Activated T-cell treated with anti-CD3 and anti-CD28 coated beads, Interleukin-2, amount 50 U/mL, for 24 hours (primary cell): Measurements from ENCODE around the gene RABIF.

ENCODE experiments used
- DNase-seq: peaks from one replicate; pipeline ENCODE4 v3.0.0-alpha.2; 2020
- H3K27ac Mint-ChIP-seq: 2 replicates; pipeline ENCODE4 v1.8.0; 2020; ENCODE audit warnings: mild to moderate bottlenecking, mixed read lengths
- H3K27me3 Mint-ChIP-seq: 2 replicates; pipeline ENCODE4 v1.8.0; 2020; ENCODE audit warnings: mixed read lengths
- H3K36me3 Mint-ChIP-seq: 2 replicates; pipeline ENCODE4 v1.8.0; 2020; ENCODE audit warnings: low read depth, mixed read lengths
- H3K4me1 Mint-ChIP-seq: 2 replicates; pipeline ENCODE4 v1.8.0; 2020; ENCODE audit warnings: low read depth, mixed read lengths
- H3K4me3 Mint-ChIP-seq: 2 replicates; pipeline ENCODE4 v1.8.0; 2020; ENCODE audit warnings: mild to moderate bottlenecking, moderate library complexity, mixed read lengths
- H3K9me3 Mint-ChIP-seq: 2 replicates; pipeline ENCODE4 v1.8.0; 2020; ENCODE audit warnings: mixed read lengths

Gene RABIF

GRCh38 chr1:202858331-202858730 lies 30.6 kb downstream of the RABIF start:
- Mint-ChIP-seq H3K27me3 (peaks cover 37% of the 10 kb centered on the region), H3K36me3 (no peaks in the 10 kb centered on the region), H3K27ac (no peak overlapping the region), H3K4me3 (no peak overlapping the region), H3K9me3 (no peaks in the 10 kb centered on the region), H3K4me1 (peaks cover 15% of the 10 kb centered on the region)
- no peak for DNase-seq

- DNase-seq, result no peak
- no peak overlapping the region for H3K27ac Mint-ChIP-seq
- no peak overlapping the region for H3K4me3 Mint-ChIP-seq
- H3K36me3 Mint-ChIP-seq, result no peaks in the 10 kb centered on the region
- no peaks in the 10 kb centered on the region for H3K9me3 Mint-ChIP-seq
- peaks cover 15% of the 10 kb centered on the region for H3K4me1 Mint-ChIP-seq
- H3K27me3 Mint-ChIP-seq, result peaks cover 26% of the 10 kb centered on the region
Observed at GRCh38 chr1:202857136-202857610, 31.8 kb downstream of the RABIF start.

GRCh38 chr1:202856014-202856413 lies 32.9 kb downstream of the RABIF start:
- DNase-seq, result no peak
- H3K4me1 Mint-ChIP-seq, result peaks cover 5% of the 10 kb centered on the region
- H3K9me3 Mint-ChIP-seq, result no peaks in the 10 kb centered on the region
- no peak overlapping the region for H3K27ac Mint-ChIP-seq
- no peaks in the 10 kb centered on the region for H3K36me3 Mint-ChIP-seq
- no peak overlapping the region for H3K4me3 Mint-ChIP-seq
- H3K27me3 Mint-ChIP-seq, result peaks cover 14% of the 10 kb centered on the region

- Mint-ChIP-seq H3K9me3 (no peaks in the 10 kb centered on the region), H3K36me3 (no peaks in the 10 kb centered on the region), H3K4me1 (no peaks in the 10 kb centered on the region), H3K27me3 (peaks cover 3% of the 10 kb centered on the region), H3K4me3 (no peak overlapping the region), H3K27ac (no peak overlapping the region)
- no peak for DNase-seq
Observed at GRCh38 chr1:202854787-202855186, 34.2 kb downstream of the RABIF start.

GRCh38 chr1:202852163-202852904 lies 36.6 kb downstream of the RABIF start:
- peaks cover 6% of the 10 kb centered on the region for H3K4me1 Mint-ChIP-seq
- H3K27me3 Mint-ChIP-seq, result no peaks in the 10 kb centered on the region
- H3K27ac Mint-ChIP-seq, result no peak overlapping the region
- DNase-seq, result peak; percentile 50
- H3K36me3 Mint-ChIP-seq, result no peaks in the 10 kb centered on the region
- no peaks in the 10 kb centered on the region for H3K9me3 Mint-ChIP-seq
- no peak overlapping the region for H3K4me3 Mint-ChIP-seq

- Mint-ChIP-seq H3K27ac (no peak overlapping the region), H3K27me3 (no peaks in the 10 kb centered on the region), H3K36me3 (no peaks in the 10 kb centered on the region), H3K4me3 (no peak overlapping the region), H3K4me1 (peaks cover 6% of the 10 kb centered on the region), H3K9me3 (no peaks in the 10 kb centered on the region)
- no peak for DNase-seq
Observed at GRCh38 chr1:202850593-202851362, 38.2 kb downstream of the RABIF start.

- H3K27me3 Mint-ChIP-seq, result no peaks in the 10 kb centered on the region
- H3K9me3 Mint-ChIP-seq, result no peaks in the 10 kb centered on the region
- H3K4me3 Mint-ChIP-seq, result no peak overlapping the region
- H3K4me1 Mint-ChIP-seq, result peaks cover 6% of the 10 kb centered on the region
- no peaks in the 10 kb centered on the region for H3K36me3 Mint-ChIP-seq
- H3K27ac Mint-ChIP-seq, result no peak overlapping the region
- no peak for DNase-seq
Observed at GRCh38 chr1:202848191-202848542, 40.8 kb downstream of the RABIF start.

GRCh38 chr1:202844935-202845334 lies 44.0 kb downstream of the RABIF start:
- Mint-ChIP-seq H3K9me3 (no peaks in the 10 kb centered on the region), H3K4me1 (peaks cover 6% of the 10 kb centered on the region), H3K36me3 (no peaks in the 10 kb centered on the region), H3K27me3 (no peaks in the 10 kb centered on the region), H3K4me3 (no peak overlapping the region), H3K27ac (no peak overlapping the region)
- DNase-seq, result no peak

- Mint-ChIP-seq H3K27me3 (no peaks in the 10 kb centered on the region), H3K4me3 (no peak overlapping the region), H3K4me1 (peaks cover 6% of the 10 kb centered on the region), H3K9me3 (no peaks in the 10 kb centered on the region), H3K27ac (no peak overlapping the region), H3K36me3 (no peaks in the 10 kb centered on the region)
- no peak for DNase-seq
Observed at GRCh38 chr1:202844259-202844658, 44.7 kb downstream of the RABIF start.

- Mint-ChIP-seq H3K36me3 (no peaks in the 10 kb centered on the region), H3K4me3 (no peak overlapping the region), H3K27me3 (peaks cover 1% of the 10 kb centered on the region), H3K9me3 (no peaks in the 10 kb centered on the region), H3K27ac (no peak overlapping the region), H3K4me1 (peaks cover 3% of the 10 kb centered on the region)
- DNase-seq, result no peak
Observed at GRCh38 chr1:202843081-202843480, 45.9 kb downstream of the RABIF start.

- no peak overlapping the region for H3K4me3 Mint-ChIP-seq
- peaks cover 37% of the 10 kb centered on the region for H3K4me1 Mint-ChIP-seq
- no peaks in the 10 kb centered on the region for H3K36me3 Mint-ChIP-seq
- no peak for DNase-seq
- H3K27ac Mint-ChIP-seq, result no peak overlapping the region
- peaks cover 3% of the 10 kb centered on the region for H3K27me3 Mint-ChIP-seq
- H3K9me3 Mint-ChIP-seq, result no peaks in the 10 kb centered on the region
Observed at GRCh38 chr1:202837746-202838262, 51.1 kb downstream of the RABIF start.

- no peak for DNase-seq
- H3K9me3 Mint-ChIP-seq, result no peaks in the 10 kb centered on the region
- H3K4me3 Mint-ChIP-seq, result no peak overlapping the region
- H3K4me1 Mint-ChIP-seq, result peaks cover 37% of the 10 kb centered on the region
- H3K27ac Mint-ChIP-seq, result no peak overlapping the region
- H3K27me3 Mint-ChIP-seq, result peaks cover 3% of the 10 kb centered on the region
- no peaks in the 10 kb centered on the region for H3K36me3 Mint-ChIP-seq
Observed at GRCh38 chr1:202836623-202837403, 52.1 kb downstream of the RABIF start.

- Mint-ChIP-seq H3K27me3 (peaks cover 3% of the 10 kb centered on the region), H3K4me3 (no peak overlapping the region), H3K27ac (peak overlapping the region; percentile 69), H3K9me3 (no peaks in the 10 kb centered on the region), H3K36me3 (no peaks in the 10 kb centered on the region), H3K4me1 (peaks cover 37% of the 10 kb centered on the region)
- peak; percentile 35 for DNase-seq
Observed at GRCh38 chr1:202835548-202836072, 53.3 kb downstream of the RABIF start.

- Mint-ChIP-seq H3K27ac (peak overlapping the region; percentile 69), H3K4me3 (peak overlapping the region; percentile 18), H3K36me3 (no peaks in the 10 kb centered on the region), H3K4me1 (peaks cover 37% of the 10 kb centered on the region), H3K9me3 (no peaks in the 10 kb centered on the region), H3K27me3 (peaks cover 3% of the 10 kb centered on the region)
- peak; percentile 46 for DNase-seq
Observed at GRCh38 chr1:202834771-202835547, 54.0 kb downstream of the RABIF start.
